GM21360 (cell line): Measurements from ENCODE around the gene EPHA2.
"Not testable (repeated sequence)": the region's sequence is repeated elsewhere in the genome, so short reads cannot be mapped to it uniquely, and the experiment has no call there.

ENCODE experiments used
- ATAC-seq: cut with Tn5 transposase; IDR thresholded peaks from one replicate; pipeline ENCODE4 v1.9.1; 2021; ENCODE audit warnings: mild to moderate bottlenecking, moderate library complexity; ENCODE audit not compliant: unreplicated experiment

EPHA2 gene

GRCh38 chr1:16155537-16156410 lies at the start of gene EPHA2:
Gene EPHA2, minus strand, starts transcription at chr1:16156069. Its CDS starts 137 bp downstream, at chr1:16155932.
- ATAC-seq, result no peak

- ATAC-seq, result no peak
These were observed 49.4 kb upstream of the EPHA2 start for GRCh38 chr1:16205334-16205671.

GRCh38 chr1:16204634-16205333 lies 48.9 kb upstream of the EPHA2 start:
- no peak for ATAC-seq

- no peak for ATAC-seq
These were observed 48.3 kb upstream of the EPHA2 start for GRCh38 chr1:16204216-16204615.

- no peak for ATAC-seq
These were observed 47.7 kb upstream of the EPHA2 start for GRCh38 chr1:16203550-16203949.

- no peak for ATAC-seq
These were observed 46.7 kb upstream of the EPHA2 start for GRCh38 chr1:16202281-16203210.

- ATAC-seq, result no peak
These were observed 43.8 kb upstream of the EPHA2 start for GRCh38 chr1:16199700-16200099.

GRCh38 chr1:16199157-16199501 lies 43.3 kb upstream of the EPHA2 start:
- no peak for ATAC-seq

GRCh38 chr1:16198444-16199156 lies 42.7 kb upstream of the EPHA2 start:
- ATAC-seq, result no peak

- no peak for ATAC-seq
These were observed 41.0 kb upstream of the EPHA2 start for GRCh38 chr1:16196874-16197273.

- not testable (repeated sequence) for ATAC-seq
These were observed 40.3 kb upstream of the EPHA2 start for GRCh38 chr1:16196139-16196538.

- no peak for ATAC-seq
These were observed 39.6 kb upstream of the EPHA2 start for GRCh38 chr1:16195518-16195905.

- ATAC-seq, result no peak
These were observed 36.2 kb upstream of the EPHA2 start for GRCh38 chr1:16191916-16192546.

- ATAC-seq, result no peak
These were observed 35.4 kb upstream of the EPHA2 start for GRCh38 chr1:16191309-16191708.

GRCh38 chr1:16189921-16190621 lies 34.2 kb upstream of the EPHA2 start:
- ATAC-seq, result no peak

- no peak for ATAC-seq
These were observed 33.1 kb upstream of the EPHA2 start for GRCh38 chr1:16189003-16189402.

- no peak for ATAC-seq
These were observed 32.0 kb upstream of the EPHA2 start for GRCh38 chr1:16187748-16188401.

- ATAC-seq, result no peak
These were observed 30.9 kb upstream of the EPHA2 start for GRCh38 chr1:16186655-16187235.
